K562 (cell line): Measurements from ENCODE around the gene CBL. TPM values are rescaled to one million over a fixed set of nuclear protein-coding genes. Genes with fewer than 3 reads are reported as not detected.

Experiments used
- ARID1B ChIP-seq: fragments of 450-650 bp; IDR thresholded peaks from 2 replicates; pipeline ENCODE4 v1.6.1; 2016; ENCODE audit warnings: antibody characterized with exemption, mild to moderate bottlenecking, inconsistent platforms
- ETS2 ChIP-seq: IDR thresholded peaks from 2 replicates; pipeline ENCODE4 v1.6.1; 2016; ENCODE audit warnings: borderline replicate concordance, missing genetic modification characterization, mild to moderate bottlenecking, moderate library complexity, missing compliant biosample characterization; ENCODE audit not compliant: poor library complexity, severe bottlenecking
- ETV5 ChIP-seq: sonication (generic); formaldehyde crosslinking; IDR thresholded peaks from 2 replicates; pipeline ENCODE4 v1.4.0; 2020; ENCODE audit warnings: low read depth, mild to moderate bottlenecking, missing genetic modification reagents
- GATAD2B ChIP-seq: fragments of 450-650 bp; IDR thresholded peaks from 2 replicates; pipeline ENCODE4 v1.6.1; 2017; ENCODE audit warnings: mild to moderate bottlenecking, borderline replicate concordance
- HCFC1 ChIP-seq: IDR thresholded peaks from 2 replicates; pipeline ENCODE4 v1.6.1; 2012; ENCODE audit warnings: low read depth, low read length, improper control_type of control experiment
- MYBL2 ChIP-seq, 2 experiments: fragments of 450-650 bp in 1 of 2; sonication (generic) in 1 of 2; formaldehyde crosslinking in 1 of 2; IDR thresholded peaks; 2 replicates each; pipeline versions ENCODE4 v1.6.1 to v1.8.1; 2017 to 2022; ENCODE audit warnings: borderline replicate concordance in 1 of 2, inconsistent platforms in 1 of 2, low read depth in 1 of 2, mild to moderate bottlenecking in 1 of 2, missing genetic modification reagents in 1 of 2, moderate library complexity in 1 of 2
- NBN ChIP-seq: fragments of 450-650 bp; IDR thresholded peaks from 2 replicates; pipeline ENCODE4 v1.6.1; 2016; ENCODE audit warnings: low read depth, mild to moderate bottlenecking
- PML ChIP-seq: IDR thresholded peaks from 2 replicates; pipeline ENCODE4 v1.6.1; 2012; ENCODE audit warnings: low read length, inconsistent platforms
- POLR3G ChIP-seq: IDR thresholded peaks from 2 replicates; pipeline ENCODE4 v1.6.1; 2011; ENCODE audit not compliant: insufficient read length, insufficient replicate concordance; ENCODE audit errors: extremely low read depth
- TBP ChIP-seq: optimal IDR thresholded peaks from 2 replicates; pipeline ENCODE3; 2011; ENCODE audit warnings: low read depth, low read length, improper control_type of control experiment
- ZNF24 ChIP-seq: fragments of 450-650 bp; IDR thresholded peaks from 2 replicates; pipeline ENCODE4 v1.6.1; 2016
- ZNF274 ChIP-seq: IDR thresholded peaks from 2 replicates; pipeline ENCODE4 v1.6.1; 2011; ENCODE audit warnings: low read depth, mild to moderate bottlenecking, low read length, moderate library complexity, borderline replicate concordance
- ZNF431 ChIP-seq: sonication (generic); formaldehyde crosslinking; IDR thresholded peaks from 2 replicates; pipeline ENCODE4 v1.8.0; 2022; ENCODE audit warnings: mild to moderate bottlenecking, missing genetic modification reagents
- ZNF586 ChIP-seq: fragments of 450-650 bp; formaldehyde crosslinking; conservative IDR thresholded peaks from 2 replicates; pipeline ENCODE4 v1.4.0; 2020; ENCODE audit warnings: mild to moderate bottlenecking, moderate library complexity
- ZZZ3 ChIP-seq: fragments of 450-650 bp; IDR thresholded peaks from 2 replicates; pipeline ENCODE4 v1.6.1; 2016; ENCODE audit warnings: antibody characterized with exemption, mild to moderate bottlenecking, moderate library complexity
- polyA plus RNA-seq, 8 experiments: library from polyadenylated mRNA; depleted of rRNA in 4 of 8; stranded (reverse) in 5 of 8; unstranded in 3 of 8; fragments of >200 nt; fragmentation: Nextera tagmentation in 2 of 8; fragmentation: Illumina TruSeq in 1 of 8; extraction: Ambion mirVana in 2 of 8; extraction: Trizol in 1 of 8; gene quantifications; 2 replicates each; pipeline versions ENCODE4 v1.2.1 to v1.2.3, GENCODE V29; 2011 to 2014; ENCODE audit warnings: inconsistent platforms in 1 of 8, missing spikeins in 1 of 8
- total RNA-seq, 7 experiments: library from RNA; depleted of rRNA in 6 of 7; stranded (reverse); fragments of >200 nt in 6 of 7; fragmentation: Illumina TruSeq in 2 of 7; extraction: Trizol in 2 of 7; gene quantifications; 2 replicates each; pipeline versions ENCODE4 v1.2.1 to v1.2.3, GENCODE V29; 2011 to 2021; ENCODE audit warnings: low replicate concordance in 1 of 7
- TF ChIP-seq, protein P1 (sequence below): fragments of 450-650 bp; IDR thresholded peaks from 2 replicates; pipeline ENCODE4 v1.7.0; 2016; ENCODE audit warnings: borderline replicate concordance
- TF ChIP-seq, protein P2 (sequence below): fragments of 250-450 bp; sonication (Bioruptor Pico); IDR thresholded peaks from 2 replicates; pipeline ENCODE4 v1.9.0; 2021; ENCODE audit warnings: mild to moderate bottlenecking, inconsistent platforms
- TF ChIP-seq, protein P3 (sequence below), 2 experiments: fragments of 450-650 bp; conservative IDR thresholded peaks; 2 replicates each; pipeline ENCODE4 v1.6.1; 2017; ENCODE audit warnings: mild to moderate bottlenecking in 2 of 2, moderate library complexity in 2 of 2
- TF ChIP-seq, protein P4 (sequence below): fragments of 250-450 bp; sonication (Bioruptor Pico); IDR thresholded peaks from 2 replicates; pipeline ENCODE4 v1.6.1; 2021; ENCODE audit warnings: mild to moderate bottlenecking
- TF ChIP-seq, protein P5 (sequence below), 2 experiments: fragments of 450-650 bp in 1 of 2; sonication (generic) in 1 of 2; formaldehyde crosslinking; conservative IDR thresholded peaks; 2 replicates each; pipeline versions ENCODE4 v1.4.0 to v1.8.1; 2020 to 2022; ENCODE audit warnings: mild to moderate bottlenecking in 1 of 2, missing genetic modification reagents in 1 of 2

Gene CBL
- total and polyA plus RNA-seq, 9 of the 15 experiments (the other 6 are each of a cell fraction or from before 2014, with no cell fraction given), result 3.2 to 24.9 (median 9.9) TPM

DNA sequence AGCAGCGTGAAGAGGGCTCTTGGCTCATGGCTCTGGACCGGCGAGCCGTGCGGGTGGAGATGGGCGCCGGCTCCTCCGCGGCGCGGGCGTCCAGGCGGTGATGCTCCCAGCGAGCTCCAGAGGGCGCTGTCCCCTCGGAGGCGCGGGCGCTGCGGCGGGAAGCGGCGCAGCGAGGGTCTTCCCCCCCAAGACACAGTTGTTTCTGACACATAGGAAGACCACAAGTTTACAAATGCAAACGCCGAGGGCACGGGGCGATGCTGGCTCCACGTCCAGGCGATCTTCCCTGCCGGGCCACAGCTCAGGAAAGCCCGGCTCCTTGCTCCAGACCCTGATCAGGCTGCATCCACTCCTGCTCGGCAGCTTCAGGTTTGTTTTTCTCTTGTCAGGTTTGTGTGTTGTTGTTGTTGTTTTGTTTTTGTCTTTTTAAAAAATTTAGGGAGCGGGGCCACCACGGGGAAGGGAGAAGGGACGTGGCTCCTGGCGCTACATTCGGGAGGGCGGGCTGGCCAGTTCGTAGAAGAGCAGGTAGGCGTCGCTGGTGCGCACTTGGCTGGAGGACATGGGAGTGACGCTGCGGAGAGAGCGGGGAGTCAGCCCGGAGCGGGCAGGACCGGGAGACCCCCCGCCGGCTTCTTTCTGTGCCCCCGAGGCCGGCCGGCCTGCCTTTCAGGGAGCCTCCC lies 150.4 kb downstream of the CBL start (continued):
- TF ChIP-seq, protein P1, sequence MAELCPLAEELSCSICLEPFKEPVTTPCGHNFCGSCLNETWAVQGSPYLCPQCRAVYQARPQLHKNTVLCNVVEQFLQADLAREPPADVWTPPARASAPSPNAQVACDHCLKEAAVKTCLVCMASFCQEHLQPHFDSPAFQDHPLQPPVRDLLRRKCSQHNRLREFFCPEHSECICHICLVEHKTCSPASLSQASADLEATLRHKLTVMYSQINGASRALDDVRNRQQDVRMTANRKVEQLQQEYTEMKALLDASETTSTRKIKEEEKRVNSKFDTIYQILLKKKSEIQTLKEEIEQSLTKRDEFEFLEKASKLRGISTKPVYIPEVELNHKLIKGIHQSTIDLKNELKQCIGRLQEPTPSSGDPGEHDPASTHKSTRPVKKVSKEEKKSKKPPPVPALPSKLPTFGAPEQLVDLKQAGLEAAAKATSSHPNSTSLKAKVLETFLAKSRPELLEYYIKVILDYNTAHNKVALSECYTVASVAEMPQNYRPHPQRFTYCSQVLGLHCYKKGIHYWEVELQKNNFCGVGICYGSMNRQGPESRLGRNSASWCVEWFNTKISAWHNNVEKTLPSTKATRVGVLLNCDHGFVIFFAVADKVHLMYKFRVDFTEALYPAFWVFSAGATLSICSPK, result no peak
- no peak for TF ChIP-seq HCFC1
- TF ChIP-seq ARID1B, result no peak
- TF ChIP-seq ETS2 (tag), result no peak
- TF ChIP-seq, protein P2, sequence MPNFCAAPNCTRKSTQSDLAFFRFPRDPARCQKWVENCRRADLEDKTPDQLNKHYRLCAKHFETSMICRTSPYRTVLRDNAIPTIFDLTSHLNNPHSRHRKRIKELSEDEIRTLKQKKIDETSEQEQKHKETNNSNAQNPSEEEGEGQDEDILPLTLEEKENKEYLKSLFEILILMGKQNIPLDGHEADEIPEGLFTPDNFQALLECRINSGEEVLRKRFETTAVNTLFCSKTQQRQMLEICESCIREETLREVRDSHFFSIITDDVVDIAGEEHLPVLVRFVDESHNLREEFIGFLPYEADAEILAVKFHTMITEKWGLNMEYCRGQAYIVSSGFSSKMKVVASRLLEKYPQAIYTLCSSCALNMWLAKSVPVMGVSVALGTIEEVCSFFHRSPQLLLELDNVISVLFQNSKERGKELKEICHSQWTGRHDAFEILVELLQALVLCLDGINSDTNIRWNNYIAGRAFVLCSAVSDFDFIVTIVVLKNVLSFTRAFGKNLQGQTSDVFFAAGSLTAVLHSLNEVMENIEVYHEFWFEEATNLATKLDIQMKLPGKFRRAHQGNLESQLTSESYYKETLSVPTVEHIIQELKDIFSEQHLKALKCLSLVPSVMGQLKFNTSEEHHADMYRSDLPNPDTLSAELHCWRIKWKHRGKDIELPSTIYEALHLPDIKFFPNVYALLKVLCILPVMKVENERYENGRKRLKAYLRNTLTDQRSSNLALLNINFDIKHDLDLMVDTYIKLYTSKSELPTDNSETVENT (CRISPR knock-in tag), result no peak
- TF ChIP-seq NBN, result peak; percentile 65; the same call in 1 of the 2 replicates
- no peak for TF ChIP-seq ETV5 (CRISPR knock-in tag)
- TF ChIP-seq, protein P3, sequence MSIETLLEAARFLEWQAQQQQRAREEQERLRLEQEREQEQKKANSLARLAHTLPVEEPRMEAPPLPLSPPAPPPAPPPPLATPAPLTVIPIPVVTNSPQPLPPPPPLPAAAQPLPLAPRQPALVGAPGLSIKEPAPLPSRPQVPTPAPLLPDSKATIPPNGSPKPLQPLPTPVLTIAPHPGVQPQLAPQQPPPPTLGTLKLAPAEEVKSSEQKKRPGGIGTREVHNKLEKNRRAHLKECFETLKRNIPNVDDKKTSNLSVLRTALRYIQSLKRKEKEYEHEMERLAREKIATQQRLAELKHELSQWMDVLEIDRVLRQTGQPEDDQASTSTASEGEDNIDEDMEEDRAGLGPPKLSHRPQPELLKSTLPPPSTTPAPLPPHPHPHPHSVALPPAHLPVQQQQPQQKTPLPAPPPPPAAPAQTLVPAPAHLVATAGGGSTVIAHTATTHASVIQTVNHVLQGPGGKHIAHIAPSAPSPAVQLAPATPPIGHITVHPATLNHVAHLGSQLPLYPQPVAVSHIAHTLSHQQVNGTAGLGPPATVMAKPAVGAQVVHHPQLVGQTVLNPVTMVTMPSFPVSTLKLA (conservative IDR thresholded peaks at IDR 0.05), result no peak; a peak in 1 of 4 replicates
- no peak for TF ChIP-seq PML
- no peak for TF ChIP-seq ZNF586
- TF ChIP-seq, protein P4, sequence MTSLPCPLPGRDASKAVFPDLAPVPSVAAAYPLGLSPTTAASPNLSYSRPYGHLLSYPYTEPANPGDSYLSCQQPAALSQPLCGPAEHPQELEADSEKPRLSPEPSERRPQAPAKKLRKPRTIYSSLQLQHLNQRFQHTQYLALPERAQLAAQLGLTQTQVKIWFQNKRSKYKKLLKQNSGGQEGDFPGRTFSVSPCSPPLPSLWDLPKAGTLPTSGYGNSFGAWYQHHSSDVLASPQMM (CRISPR knock-in tag), result no peak
- TF ChIP-seq, protein P5, sequence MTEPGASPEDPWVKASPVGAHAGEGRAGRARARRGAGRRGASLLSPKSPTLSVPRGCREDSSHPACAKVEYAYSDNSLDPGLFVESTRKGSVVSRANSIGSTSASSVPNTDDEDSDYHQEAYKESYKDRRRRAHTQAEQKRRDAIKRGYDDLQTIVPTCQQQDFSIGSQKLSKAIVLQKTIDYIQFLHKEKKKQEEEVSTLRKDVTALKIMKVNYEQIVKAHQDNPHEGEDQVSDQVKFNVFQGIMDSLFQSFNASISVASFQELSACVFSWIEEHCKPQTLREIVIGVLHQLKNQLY (CRISPR knock-in tag; conservative IDR thresholded peaks at IDR 0.05), result no peak
- no peak for TF ChIP-seq MYBL2 (IDR thresholded peaks at IDR 0.05; ENCODE audit: low read depth)
- TF ChIP-seq MYBL2 (CRISPR knock-in tag; IDR thresholded peaks at IDR 0.05; ENCODE audit: borderline replicate concordance), result no peak
- no peak for TF ChIP-seq POLR3G
- TF ChIP-seq GATAD2B, result no peak
- TF ChIP-seq ZNF24, result no peak
- no peak for TF ChIP-seq ZNF274
- TF ChIP-seq TBP, result no peak
- no peak for TF ChIP-seq ZZZ3
- TF ChIP-seq ZNF431 (CRISPR knock-in tag), result no peak
